GM19463 (cell line): ENCODE data around the gene ADORA1.

Source experiments
- ATAC-seq: cut with Tn5 transposase; IDR thresholded peaks from one replicate; pipeline ENCODE4 v1.9.1; 2021; ENCODE audit warnings: mild to moderate bottlenecking, moderate library complexity; ENCODE audit not compliant: unreplicated experiment

ADORA1 gene

GRCh38 chr1:203153989-203154821 is 26.7 kb downstream of the ADORA1 start:
- ATAC-seq: no peak

DNA sequence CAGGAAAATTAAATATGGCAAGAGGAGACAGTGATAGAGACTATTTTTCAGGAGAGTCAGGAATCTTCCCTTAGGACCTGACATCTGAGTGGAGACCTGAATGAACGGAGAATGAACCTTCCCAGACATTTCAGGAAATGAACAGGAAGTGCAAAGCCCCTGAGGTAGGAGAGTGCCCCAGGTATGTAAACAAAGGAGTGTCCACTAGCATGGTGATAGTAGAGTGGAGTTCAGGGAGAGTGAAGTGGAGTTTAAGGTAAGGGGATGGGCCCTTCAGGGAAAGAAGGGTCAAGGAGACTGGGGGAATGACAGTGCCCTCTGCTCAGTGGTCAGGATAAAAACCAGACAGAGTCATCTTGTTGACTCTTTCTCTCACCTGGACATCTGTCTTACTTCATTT is 28.8 kb downstream of the ADORA1 start:
- ATAC-seq: no peak

DNA sequence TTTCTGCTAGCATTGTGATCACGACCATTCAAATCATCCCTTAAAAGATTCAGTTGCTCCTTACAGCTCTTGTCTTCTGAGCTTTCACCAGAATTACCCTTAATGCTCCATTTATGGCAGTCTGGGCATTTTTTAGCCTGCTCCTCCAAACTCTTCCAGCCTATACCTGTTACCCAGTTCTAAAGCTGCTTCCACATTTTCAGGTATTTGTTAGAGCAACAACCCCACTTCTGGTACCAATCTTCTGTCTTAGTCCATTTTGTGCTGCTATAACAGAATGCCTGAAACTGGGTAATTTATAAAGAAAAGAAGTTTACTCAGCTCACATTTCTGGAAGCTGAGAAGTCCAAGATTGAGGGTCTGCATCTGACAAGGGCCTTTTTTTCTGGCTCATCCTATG is 30.9 kb downstream of the ADORA1 start:
- no peak for ATAC-seq

- no peak for ATAC-seq
Measured at GRCh38 chr1:203158960-203159665, 31.6 kb downstream of the ADORA1 start.

DNA sequence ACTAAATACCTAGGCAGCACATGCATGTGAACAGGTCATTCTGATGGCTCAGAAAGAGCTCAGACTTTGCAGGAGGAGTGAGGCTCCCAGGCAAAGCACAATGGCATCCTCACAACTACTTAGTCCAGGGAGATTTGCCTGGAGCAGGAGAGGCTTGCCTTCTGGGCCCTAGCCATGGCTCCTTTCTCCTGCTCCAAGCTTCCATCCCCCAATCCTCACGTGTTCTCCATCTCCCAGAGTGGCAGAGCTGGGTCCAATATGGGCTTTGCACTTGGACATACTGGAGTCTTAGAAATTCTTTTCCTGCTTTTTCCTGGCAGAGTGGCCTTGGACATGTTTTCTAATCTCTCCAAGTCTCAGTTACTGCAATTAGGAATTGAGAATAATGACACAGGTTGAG is 32.3 kb downstream of the ADORA1 start:
- ATAC-seq: no peak

DNA sequence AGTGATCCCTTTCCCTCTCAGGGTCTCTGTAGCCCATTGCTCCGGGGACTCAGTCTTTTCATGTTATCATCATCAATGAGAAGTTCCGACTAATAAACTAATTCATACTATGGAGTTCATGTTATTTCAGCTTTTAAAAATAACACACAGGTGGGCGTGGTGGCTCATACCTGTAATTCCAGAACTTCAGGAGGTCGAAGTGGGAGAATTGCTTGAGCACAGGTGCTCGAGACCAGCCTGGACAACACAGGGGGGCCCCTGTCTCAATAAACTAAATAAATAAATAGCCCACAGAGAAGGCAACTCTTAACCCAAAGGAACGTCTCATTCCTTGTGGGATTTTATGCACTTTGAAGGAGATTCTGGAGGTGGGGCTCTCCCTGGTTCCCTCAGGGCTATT is 33.6 kb downstream of the ADORA1 start:
- no peak for ATAC-seq

DNA sequence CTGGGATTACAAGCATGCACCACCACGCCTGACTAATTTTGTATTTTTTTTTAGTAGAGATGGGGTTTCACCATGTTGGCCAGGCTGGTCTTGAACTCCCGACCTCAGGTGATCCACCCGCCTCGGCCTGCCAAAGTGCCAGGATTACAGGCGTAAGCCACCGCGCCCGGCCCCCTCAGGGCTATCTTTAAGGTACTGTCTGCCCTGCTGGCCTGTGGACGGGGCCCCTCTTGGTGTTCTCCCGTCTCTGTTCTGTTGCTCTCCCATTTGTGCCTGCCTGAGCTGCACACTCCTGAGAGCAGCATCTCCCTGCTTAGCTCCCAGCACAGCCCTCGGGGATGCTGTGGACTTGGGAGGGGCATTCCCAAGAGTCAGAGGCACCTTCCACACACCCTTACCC is 34.2 kb downstream of the ADORA1 start:
- no peak for ATAC-seq

GRCh38 chr1:203162403-203162802 is 34.9 kb downstream of the ADORA1 start:
- ATAC-seq: no peak

DNA sequence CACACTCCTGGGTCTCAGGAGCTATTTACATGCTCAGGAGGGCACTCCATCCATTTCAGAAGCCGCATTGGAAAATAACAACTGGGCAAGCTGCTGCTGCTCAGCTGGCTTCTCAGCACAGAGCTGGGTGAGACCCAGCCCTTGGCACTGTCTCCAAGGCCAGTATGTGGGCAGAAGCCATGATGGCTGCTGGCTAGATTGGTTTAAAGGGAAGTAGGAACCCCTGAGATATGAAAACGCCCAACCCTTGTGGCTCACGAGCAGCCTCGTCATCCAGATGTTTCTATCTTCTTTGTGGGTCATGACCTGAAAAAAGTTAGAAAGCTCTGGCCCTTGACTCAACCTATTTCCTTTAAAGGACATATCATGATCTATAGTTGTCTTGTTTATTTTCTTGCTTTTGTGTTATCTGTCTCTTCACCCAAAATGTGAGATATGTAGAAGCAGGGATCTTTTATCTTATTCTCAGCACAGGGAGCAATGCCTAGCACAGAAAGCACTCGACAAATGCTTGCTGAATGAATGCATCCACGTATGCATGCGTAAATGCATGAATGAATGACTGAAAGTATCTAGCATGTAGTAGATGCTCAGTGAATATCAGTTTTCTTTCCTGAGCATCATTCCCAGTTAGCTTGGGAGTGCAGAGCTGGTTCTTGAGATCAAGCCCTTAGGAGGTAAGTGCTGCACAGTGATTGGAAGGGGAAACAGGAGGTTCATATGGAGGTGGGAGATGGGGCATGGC is 36.5 kb downstream of the ADORA1 start:
- ATAC-seq: no peak

- ATAC-seq: no peak
Measured at GRCh38 chr1:203165101-203165799, 37.7 kb downstream of the ADORA1 start.

GRCh38 chr1:203165800-203166161 is 38.3 kb downstream of the ADORA1 start:
- no peak for ATAC-seq

GRCh38 chr1:203166192-203166940 is 38.8 kb downstream of the ADORA1 start:
- ATAC-seq: no peak

DNA sequence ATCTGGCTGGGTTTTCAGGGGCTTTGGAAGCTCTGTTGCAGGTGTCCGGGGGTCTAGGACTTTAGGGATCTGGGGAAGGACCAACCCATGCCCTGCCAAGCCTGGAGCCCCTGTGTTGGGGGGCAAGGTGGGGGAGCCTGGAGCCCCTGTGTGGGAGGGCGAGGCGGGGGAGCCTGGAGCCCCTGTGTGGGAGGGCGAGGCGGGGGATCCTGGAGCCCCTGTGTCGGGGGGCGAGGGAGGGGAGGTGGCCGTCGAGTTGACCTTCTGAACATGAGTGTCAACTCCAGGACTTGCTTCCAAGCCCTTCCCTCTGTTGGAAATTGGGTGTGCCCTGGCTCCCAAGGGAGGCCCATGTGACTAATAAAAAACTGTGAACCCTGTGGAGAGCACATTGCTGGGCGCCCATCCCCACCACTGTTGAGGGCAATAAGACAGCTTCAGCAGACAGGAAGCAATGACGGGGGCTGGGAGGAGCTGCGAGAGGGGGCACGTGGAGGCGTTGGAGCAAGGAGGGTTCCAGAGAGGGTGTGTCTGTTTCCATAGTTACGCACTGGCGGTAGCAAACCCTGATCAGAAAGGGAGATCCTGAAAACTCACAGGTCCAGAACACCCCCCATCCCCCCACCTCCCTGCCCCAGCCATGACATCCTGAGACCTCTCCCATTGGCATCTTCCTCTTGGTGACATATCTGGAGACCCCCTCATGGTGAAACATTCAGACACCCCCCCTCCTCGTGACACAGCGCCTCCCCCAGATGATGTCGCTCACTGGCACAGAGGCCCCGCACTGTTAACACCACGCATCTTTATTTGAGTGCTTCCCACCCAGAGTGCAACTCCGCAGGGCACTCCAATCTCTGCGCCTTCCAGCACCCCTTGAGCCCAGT is 39.7 kb downstream of the ADORA1 start:
- no peak for ATAC-seq

DNA sequence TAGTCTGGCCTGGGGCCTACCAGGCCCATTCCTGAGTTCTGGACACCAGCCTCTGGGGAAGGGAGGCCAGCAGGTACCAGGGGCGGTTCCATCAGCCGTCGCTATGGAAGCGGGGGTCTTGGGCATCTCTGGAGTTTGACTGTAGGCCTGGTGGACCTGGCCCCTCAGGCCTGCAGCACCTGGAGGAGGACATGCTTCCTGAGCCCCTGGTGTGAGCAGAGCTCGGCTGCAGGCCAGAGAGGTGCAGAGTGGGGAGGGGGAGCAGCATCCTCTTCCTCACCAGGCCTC is 40.3 kb downstream of the ADORA1 start:
- ATAC-seq: no peak

DNA sequence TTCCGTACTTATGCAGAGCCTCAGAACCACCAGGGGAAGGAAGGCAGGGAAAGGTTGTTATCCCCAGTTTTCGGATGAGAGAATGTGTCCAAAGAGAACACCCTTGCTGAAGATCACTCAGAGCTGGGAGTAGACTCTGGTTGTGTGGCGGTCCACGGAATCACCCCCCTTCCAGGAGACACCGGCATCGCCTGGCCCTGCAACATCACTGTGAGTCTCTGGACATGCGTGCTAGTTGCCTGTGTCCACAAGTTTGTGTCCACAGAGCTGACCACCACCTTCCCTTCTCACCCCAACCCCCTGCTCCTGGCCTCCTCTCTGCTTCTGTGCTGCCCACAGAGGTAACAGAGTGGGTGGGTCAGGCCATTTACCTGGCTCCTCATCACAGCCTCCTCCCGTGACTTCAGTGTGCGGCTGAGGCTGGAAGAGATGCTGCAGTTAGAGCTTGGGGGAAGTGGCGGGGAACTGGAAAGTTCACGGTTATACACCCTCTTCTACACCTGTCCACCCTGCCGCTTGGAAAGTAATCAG is 40.8 kb downstream of the ADORA1 start:
- ATAC-seq: no peak

- no peak for ATAC-seq
Measured at GRCh38 chr1:203168991-203169390, 41.5 kb downstream of the ADORA1 start.

DNA sequence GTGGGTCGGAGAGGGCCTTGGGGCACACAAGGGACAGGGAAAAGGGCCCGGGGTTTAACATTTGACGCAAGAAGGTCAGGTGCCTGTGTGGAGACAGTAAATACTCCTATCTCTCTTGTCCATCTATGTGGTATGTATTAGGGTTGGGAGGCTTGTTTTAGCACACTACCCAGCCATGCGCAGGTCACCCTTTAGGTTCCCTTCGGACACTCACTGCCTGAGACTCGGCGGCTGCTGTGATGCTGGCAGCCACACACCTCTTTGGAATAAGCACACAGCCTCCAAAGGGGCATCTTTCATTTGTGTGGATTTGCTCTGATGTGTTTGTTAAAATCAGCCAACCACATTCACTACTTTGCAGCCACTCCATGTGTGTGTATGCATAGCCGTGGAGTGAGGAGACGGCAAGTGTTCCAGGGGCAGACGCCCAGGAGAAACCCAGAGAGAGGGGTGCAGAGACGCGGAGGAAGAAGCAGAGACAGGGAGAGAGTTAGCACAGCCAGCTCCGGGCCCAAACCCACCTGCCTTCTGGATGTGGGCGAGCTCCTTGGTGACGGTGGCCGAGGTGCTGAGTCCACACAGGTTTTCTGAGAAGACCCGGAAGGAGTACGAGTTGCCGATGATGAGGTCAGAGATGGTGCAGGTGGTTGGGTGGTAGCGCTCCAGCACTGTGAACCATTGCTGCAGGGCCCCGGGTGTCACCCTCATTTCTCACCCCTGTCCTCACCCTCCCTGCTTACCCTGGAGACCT is 42.4 kb downstream of the ADORA1 start:
- ATAC-seq: no peak

DNA sequence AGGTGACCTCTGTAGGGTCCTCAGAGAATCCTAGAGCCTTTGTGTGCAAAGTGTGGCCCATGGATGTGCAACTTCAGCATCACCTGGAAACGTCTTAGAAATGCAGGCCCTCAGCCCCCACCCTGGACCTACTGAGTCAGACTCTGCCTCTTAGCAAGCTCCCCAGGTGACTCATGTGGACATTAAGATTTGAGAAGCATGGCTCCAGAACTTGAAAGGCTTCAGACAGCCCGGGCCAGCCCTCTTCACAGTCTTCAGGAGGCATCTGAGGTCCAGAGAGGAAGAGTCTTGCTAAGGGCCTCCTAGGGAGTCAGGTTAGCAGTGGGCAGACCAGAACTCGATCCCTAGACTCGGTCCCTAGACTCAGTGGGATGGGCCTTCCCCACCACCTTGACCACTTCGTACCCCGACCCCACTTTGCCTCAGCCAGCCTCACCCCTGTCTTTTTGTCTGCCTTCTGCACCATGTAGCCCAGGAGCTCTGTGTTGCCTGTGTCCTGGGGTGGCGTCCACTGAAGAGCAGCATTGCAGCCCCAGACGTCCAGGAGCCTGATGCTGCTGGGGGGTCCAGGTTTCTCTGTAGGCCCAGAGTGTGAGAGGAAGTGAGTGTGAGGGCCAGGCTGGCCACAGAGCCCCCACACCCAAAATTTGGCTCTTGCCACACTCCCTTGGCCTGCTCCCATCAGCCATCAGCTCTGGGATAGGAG is 43.3 kb downstream of the ADORA1 start:
- ATAC-seq: no peak
